Measurements from ENCODE around the gene GNAI3. TPM values are rescaled to one million over a fixed set of nuclear protein-coding genes. Genes with fewer than 3 reads are reported as not detected.

The GNAI3 gene
- total and polyA plus RNA-seq, 2 of the 13 experiments (the other 11 are each of a cell fraction or from before 2014, with no cell fraction given) = 4.3 to 9.0 TPM

GRCh38 chr1:109657395-109657794 lies 109.0 kb downstream of the GNAI3 start:
- ChIA-PET POLR2A (no interaction called here), CTCF (ENCODE audit: low intra/inter-chr PET ratio, low total read pairs) (no interaction called here)
- no TSS peak for BruUV-seq (replicated peaks)
- H3K36me3 ChIP-seq (replicated peaks in 1 of 2; ENCODE audit: control insufficient read depth in 1 of 2, insufficient read depth in 2 of 2, low read length in 2 of 2) = no peaks in the 10 kb centered on the region; a peak in 2 of 5 replicates
- no peak for TF ChIP-seq NFIC (IDR thresholded peaks at IDR 0.05; ENCODE audit: low read length)
- TF ChIP-seq SKI (IDR thresholded peaks at IDR 0.05; ENCODE audit: partially characterized antibody) = no peak
- peaks cover 35% of the 10 kb centered on the region for H3K4me1 ChIP-seq (ENCODE audit: insufficient read depth, low read length)
- FAIRE-seq (no peak), DNase-seq (ENCODE audit: low spot score) (no peak), ATAC-seq (no peak)
- H2AFZ ChIP-seq (ENCODE audit: low read length) = no peak overlapping the region
- H3K4me2 ChIP-seq (ENCODE audit: low read depth, low read length) = peak overlapping the region; percentile 99; the same call in 1 of the 2 replicates
- no peak overlapping the region for H3K27ac ChIP-seq (ENCODE audit: extremely low read length, insufficient read depth, low read length)
- WGBS (ENCODE audit: low lambda C conversion rate) = 100% methylated on average over 3 of the region's 4 CpGs
- H3K9ac ChIP-seq (ENCODE audit: insufficient read depth, low read depth, low read length) = no peak overlapping the region
- H3K79me2 ChIP-seq (ENCODE audit: insufficient read depth, low read length) = no peaks in the 10 kb centered on the region
- in situ Hi-C loops (cut with HindIII; ENCODE audit: extremely low pct_ligation_motif_present, low pct_unique_long_range_greater_than_20kb) = no loop called here
- no peak overlapping the region for H3K4me3 ChIP-seq (replicated peaks in 1 of 3; ENCODE audit: insufficient read depth in 1 of 3, low read depth in 2 of 3, low read length in 3 of 3)
- 0 out of 5 replicates have a peak, but pooled peaks cover 0 to 4% of the 10 kb centered on the region in 2 experiments for H3K27me3 ChIP-seq (ENCODE audit: control insufficient read depth in 1 of 2, insufficient read depth in 2 of 2, low read length in 2 of 2)
- intact Hi-C loops (cut with micrococcal nuclease; ENCODE audit: unreplicated experiment) = loop anchor here (5.0 kb wide), 1 partner anchor 115 kb away; no protein-coding TSS in a partner anchor
- no peaks in the 10 kb centered on the region for H4K20me1 ChIP-seq (ENCODE audit: insufficient read depth, low read length)
- H3K9me3 ChIP-seq (ENCODE audit: low read length) = no peaks in the 10 kb centered on the region

GRCh38 chr1:109657970-109658369 lies 109.6 kb downstream of the GNAI3 start:
- H3K36me3 ChIP-seq (replicated peaks in 1 of 2; ENCODE audit: control insufficient read depth in 1 of 2, insufficient read depth in 2 of 2, low read length in 2 of 2) = no peaks in the 10 kb centered on the region; a peak in 2 of 5 replicates
- BruUV-seq (replicated peaks) = no TSS peak
- intact Hi-C loops (cut with micrococcal nuclease; ENCODE audit: unreplicated experiment) (loop anchor here (5.0 kb wide), 1 partner anchor 114 kb away; no protein-coding TSS in a partner anchor), in situ Hi-C loops (cut with HindIII; ENCODE audit: extremely low pct_ligation_motif_present, low pct_unique_long_range_greater_than_20kb) (no loop called here)
- H3K9me3 ChIP-seq (ENCODE audit: low read length) = no peaks in the 10 kb centered on the region
- no peak overlapping the region for H3K27ac ChIP-seq (ENCODE audit: extremely low read length, insufficient read depth, low read length)
- H3K27me3 ChIP-seq (ENCODE audit: control insufficient read depth in 1 of 2, insufficient read depth in 2 of 2, low read length in 2 of 2) = 0 out of 5 replicates have a peak, but pooled peaks cover 0 to 4% of the 10 kb centered on the region in 2 experiments
- no peaks in the 10 kb centered on the region for H4K20me1 ChIP-seq (ENCODE audit: insufficient read depth, low read length)
- H3K4me2 ChIP-seq (ENCODE audit: low read depth, low read length) = no peak overlapping the region
- peaks cover 35% of the 10 kb centered on the region for H3K4me1 ChIP-seq (ENCODE audit: insufficient read depth, low read length)
- FAIRE-seq = no peak
- DNase-seq (ENCODE audit: low spot score) = no peak
- no peaks in the 10 kb centered on the region for H3K79me2 ChIP-seq (ENCODE audit: insufficient read depth, low read length)
- POLR2A ChIA-PET = no interaction called here
- CTCF ChIA-PET (ENCODE audit: low intra/inter-chr PET ratio, low total read pairs) = no interaction called here
- H2AFZ ChIP-seq (ENCODE audit: low read length) = no peak overlapping the region
- no peak overlapping the region for H3K9ac ChIP-seq (ENCODE audit: insufficient read depth, low read depth, low read length)
- ATAC-seq = no peak
- TF ChIP-seq SSRP1 (CRISPR knock-in tag; IDR thresholded peaks at IDR 0.05) = no peak
- no peak for TF ChIP-seq PREB (CRISPR knock-in tag; IDR thresholded peaks at IDR 0.05)
- TF ChIP-seq, protein P1, sequence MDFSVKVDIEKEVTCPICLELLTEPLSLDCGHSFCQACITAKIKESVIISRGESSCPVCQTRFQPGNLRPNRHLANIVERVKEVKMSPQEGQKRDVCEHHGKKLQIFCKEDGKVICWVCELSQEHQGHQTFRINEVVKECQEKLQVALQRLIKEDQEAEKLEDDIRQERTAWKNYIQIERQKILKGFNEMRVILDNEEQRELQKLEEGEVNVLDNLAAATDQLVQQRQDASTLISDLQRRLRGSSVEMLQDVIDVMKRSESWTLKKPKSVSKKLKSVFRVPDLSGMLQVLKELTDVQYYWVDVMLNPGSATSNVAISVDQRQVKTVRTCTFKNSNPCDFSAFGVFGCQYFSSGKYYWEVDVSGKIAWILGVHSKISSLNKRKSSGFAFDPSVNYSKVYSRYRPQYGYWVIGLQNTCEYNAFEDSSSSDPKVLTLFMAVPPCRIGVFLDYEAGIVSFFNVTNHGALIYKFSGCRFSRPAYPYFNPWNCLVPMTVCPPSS (IDR thresholded peaks at IDR 0.05) = no peak
- TF ChIP-seq DDIT3 (CRISPR knock-in tag; IDR thresholded peaks at IDR 0.05) = no peak
- TF ChIP-seq SNRNP70 (IDR thresholded peaks at IDR 0.05; ENCODE audit: low read depth, low read length) = no peak
- no peak for TF ChIP-seq ZNF17 (CRISPR knock-in tag; IDR thresholded peaks at IDR 0.05)
- no peak for TF ChIP-seq ZNF230 (CRISPR knock-in tag; IDR thresholded peaks at IDR 0.05)
- TF ChIP-seq ZNF121 (CRISPR knock-in tag; IDR thresholded peaks at IDR 0.05) = no peak
- TF ChIP-seq YY1 (IDR thresholded peaks at IDR 0.05; ENCODE audit: insufficient read depth, insufficient replicate concordance, low read depth, low read length) = no peak
- WGBS (ENCODE audit: low lambda C conversion rate) = 93% methylated on average over 7 of the region's 7 CpGs
- no peak overlapping the region for H3K4me3 ChIP-seq (replicated peaks in 1 of 3; ENCODE audit: insufficient read depth in 1 of 3, low read depth in 2 of 3, low read length in 3 of 3)
